ENCODE measurements around the gene CAMTA1.

CAMTA1 gene

GRCh38 chr1:7655354-7655753, 870.1 kb downstream of the CAMTA1 start:
- DNase-seq (ENCODE audit: low read depth in 2 of 3, low spot score in 2 of 3) = no peak

GRCh38 chr1:7656557-7657215, 871.4 kb downstream of the CAMTA1 start:
- no peak for DNase-seq (ENCODE audit: low read depth in 2 of 3, low spot score in 2 of 3)

DNA sequence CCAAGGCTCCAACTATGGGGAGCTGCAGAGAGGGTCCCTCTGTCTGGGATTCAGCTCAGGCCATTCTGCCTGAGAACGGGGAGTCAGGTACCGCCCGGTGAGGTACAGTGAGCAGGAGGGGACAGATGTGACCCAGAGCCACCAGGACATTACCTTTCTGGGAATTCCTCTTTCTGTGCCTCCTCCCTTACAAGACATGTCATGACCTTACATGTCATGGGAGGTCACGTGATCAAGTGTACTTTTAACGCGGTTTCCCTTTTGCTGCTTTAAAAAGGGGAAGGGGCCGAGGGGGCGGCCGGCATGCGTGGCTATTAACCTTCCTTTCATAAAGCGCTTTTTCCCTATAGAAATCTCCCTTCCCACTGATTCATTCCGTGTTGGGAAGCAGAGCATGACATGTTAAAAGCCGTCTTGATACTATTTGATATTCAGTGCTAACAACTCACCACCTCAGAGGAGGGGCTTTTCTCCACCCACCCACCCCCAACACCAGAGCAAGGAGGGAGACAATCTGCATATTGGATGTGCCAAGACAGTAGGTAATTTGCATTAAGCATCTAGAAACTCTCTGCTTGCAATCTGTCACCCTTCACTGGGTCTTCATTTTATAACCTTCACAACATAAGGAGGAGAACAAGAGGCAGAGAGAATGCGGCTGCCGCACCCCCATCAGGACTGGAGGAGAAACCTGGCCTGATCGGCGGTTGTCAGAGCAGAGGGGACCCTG, 872.2 kb downstream of the CAMTA1 start:
- DNase-seq (ENCODE audit: low read depth in 2 of 3, low spot score in 2 of 3) = no peak

DNA sequence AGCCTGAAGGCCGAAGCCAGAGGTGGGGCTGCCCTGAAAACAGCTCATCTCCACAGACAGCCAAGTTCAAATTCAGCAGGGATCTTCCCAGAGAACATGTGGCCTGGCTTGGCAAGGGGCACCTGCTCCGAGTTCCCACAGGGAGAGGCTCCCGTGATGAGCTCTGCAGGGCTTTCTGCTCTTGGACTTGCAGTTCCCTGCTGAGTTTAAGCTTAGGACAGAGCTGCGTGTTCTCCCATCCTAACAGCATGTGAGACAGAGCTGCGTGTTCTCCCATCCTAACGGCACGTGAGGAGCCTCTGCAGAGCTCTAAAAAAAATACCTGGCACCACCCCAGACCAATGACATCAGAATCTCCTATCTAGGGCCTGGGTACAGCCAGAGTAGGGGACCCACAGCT, 872.8 kb downstream of the CAMTA1 start:
- DNase-seq (ENCODE audit: low read depth in 2 of 3, low spot score in 2 of 3) = no peak

DNA sequence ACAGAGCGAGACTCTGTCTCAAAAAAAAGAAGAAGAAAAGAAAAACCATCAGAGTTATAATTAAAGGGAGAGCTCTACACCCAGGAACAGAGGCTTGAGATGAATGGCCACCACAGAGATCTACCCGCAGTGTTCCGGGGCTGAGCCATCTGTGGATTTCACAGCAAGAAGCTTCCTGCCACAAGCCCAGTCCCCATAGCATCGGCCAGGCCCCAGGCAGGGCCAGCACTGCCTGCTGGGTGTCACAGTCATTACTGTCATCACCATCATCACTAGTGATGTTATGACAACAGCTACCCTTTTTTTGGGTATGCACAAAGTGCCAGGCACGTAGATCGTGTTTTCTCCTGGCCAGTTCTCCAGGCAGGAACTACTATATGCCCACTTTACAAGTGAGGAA, 874.3 kb downstream of the CAMTA1 start:
- DNase-seq (ENCODE audit: low read depth in 2 of 3, low spot score in 2 of 3) = no peak

DNA sequence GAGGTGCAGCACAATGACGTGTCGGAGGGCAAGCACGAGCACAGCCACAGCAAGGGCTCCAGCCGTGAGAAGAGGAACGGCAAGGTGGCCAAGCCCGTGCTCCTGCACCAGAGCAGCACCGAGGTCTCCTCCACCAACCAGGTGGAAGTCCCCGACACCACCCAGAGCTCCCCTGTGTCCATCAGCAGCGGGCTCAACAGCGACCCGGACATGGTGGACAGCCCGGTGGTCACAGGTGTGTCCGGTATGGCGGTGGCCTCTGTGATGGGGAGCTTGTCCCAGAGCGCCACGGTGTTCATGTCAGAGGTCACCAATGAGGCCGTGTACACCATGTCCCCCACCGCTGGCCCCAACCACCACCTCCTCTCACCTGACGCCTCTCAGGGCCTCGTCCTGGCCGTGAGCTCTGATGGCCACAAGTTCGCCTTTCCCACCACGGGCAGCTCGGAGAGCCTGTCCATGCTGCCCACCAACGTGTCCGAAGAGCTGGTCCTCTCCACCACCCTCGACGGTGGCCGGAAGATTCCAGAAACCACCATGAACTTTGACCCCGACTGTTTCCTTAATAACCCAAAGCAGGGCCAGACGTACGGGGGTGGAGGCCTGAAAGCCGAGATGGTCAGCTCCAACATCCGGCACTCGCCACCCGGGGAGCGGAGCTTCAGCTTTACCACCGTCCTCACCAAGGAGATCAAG, 878.3 kb downstream of the CAMTA1 start:
- DNase-seq (ENCODE audit: low read depth in 2 of 3, low spot score in 2 of 3) = no peak

DNA sequence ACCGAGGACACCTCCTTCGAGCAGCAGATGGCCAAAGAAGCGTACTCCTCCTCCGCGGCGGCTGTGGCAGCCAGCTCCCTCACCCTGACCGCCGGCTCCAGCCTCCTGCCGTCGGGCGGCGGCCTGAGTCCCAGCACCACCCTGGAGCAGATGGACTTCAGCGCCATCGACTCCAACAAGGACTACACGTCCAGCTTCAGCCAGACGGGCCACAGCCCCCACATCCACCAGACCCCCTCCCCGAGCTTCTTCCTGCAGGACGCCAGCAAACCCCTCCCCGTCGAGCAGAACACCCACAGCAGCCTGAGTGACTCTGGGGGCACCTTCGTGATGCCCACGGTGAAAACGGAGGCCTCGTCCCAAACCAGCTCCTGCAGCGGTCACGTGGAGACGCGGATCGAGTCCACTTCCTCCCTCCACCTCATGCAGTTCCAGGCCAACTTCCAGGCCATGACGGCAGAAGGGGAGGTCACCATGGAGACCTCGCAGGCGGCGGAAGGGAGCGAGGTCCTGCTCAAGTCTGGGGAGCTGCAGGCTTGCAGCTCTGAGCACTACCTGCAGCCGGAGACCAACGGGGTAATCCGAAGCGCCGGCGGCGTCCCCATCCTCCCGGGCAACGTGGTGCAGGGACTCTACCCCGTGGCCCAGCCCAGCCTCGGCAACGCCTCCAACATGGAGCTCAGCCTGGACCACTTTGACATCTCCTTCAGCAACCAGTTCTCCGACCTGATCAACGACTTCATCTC, 879.1 kb downstream of the CAMTA1 start:
- DNase-seq (ENCODE audit: low read depth in 2 of 3, low spot score in 2 of 3) = no peak

DNA sequence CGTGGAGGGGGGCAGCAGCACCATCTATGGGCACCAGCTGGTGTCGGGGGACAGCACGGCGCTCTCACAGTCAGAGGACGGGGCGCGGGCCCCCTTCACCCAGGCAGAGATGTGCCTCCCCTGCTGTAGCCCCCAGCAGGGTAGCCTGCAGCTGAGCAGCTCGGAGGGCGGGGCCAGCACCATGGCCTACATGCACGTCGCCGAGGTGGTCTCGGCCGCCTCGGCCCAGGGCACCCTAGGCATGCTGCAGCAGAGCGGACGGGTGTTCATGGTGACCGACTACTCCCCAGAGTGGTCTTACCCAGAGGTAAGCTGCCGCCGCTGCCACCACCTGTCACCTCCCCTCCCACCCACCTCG, 879.6 kb downstream of the CAMTA1 start:
- no peak for DNase-seq (ENCODE audit: low read depth in 2 of 3, low spot score in 2 of 3)

GRCh38 chr1:7666249-7666648, 881.0 kb downstream of the CAMTA1 start:
- no peak for DNase-seq (ENCODE audit: low read depth in 2 of 3, low spot score in 2 of 3)

- DNase-seq (ENCODE audit: low read depth in 2 of 3, low spot score in 2 of 3) = no peak
These were observed 881.9 kb downstream of the CAMTA1 start for GRCh38 chr1:7667159-7667558.

GRCh38 chr1:7667625-7668218, 882.5 kb downstream of the CAMTA1 start:
- peak; percentile 59 to 90 (median 81) for DNase-seq (ENCODE audit: low read depth in 2 of 3, low spot score in 2 of 3)

GRCh38 chr1:7669559-7670311, 884.5 kb downstream of the CAMTA1 start:
- peak; percentile 24 to 40 (median 27) for DNase-seq (ENCODE audit: low read depth in 2 of 3, low spot score in 2 of 3)

DNA sequence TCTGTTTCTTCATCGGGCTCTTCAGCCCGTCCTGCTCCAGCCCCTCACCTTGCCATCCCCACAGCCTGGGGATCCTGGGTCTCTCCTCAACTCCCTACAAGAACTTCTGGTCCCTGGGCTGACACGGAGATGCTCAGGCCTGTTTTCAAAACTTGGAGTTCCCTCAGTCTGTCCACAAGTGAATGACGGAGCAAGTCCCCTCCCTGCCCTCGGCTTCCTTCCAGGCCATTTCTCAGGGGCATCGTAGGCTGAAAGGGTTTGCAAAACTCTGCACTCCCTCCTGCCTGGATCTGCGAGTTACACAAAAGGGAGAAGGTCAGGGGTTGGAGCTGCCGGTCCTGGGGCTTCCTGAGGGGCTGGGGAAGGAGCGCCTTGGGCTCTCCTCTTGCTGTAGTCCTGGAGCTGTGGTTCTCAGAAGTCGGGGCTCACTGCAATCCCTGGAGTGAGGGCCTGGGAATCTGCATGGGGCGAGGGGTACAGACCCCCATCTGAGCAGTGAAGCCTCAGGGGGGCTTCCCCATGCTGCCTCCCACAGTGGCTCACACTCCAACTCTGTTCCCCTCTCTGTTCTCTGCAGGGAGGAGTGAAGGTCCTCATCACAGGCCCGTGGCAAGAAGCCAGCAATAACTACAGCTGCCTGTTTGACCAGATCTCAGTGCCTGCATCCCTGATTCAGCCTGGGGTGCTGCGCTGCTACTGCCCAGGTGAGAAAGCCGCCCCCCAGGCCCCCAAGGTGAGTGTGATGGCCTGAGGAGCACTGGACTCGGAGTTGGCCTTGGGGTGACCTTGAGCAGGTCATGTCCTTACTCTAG, 885.3 kb downstream of the CAMTA1 start:
- DNase-seq (ENCODE audit: low read depth in 2 of 3, low spot score in 2 of 3) = no peak

- DNase-seq (ENCODE audit: low read depth in 2 of 3, low spot score in 2 of 3) = no peak
These were observed 885.9 kb downstream of the CAMTA1 start for GRCh38 chr1:7671146-7671465.

DNA sequence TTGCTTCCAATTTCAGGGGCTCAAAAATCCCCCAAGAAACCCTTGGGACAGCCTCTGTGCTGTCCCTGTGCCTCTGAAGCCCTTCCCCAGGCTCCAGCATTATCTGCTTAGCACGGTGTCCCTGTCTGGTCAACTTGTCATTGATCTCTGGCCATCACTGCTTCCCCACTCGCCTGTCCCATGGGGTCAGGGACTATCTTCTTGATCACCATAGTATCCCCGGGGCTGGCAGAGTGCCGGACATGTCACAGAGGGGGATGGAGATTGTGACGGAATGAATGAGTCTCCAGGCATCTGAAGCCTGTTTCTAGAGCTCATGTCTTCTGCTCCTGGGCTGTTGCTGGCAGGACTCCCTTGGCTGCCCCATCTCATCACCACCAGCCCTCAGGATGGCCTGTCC, 886.4 kb downstream of the CAMTA1 start:
- DNase-seq (ENCODE audit: low read depth in 2 of 3, low spot score in 2 of 3) = no peak

DNA sequence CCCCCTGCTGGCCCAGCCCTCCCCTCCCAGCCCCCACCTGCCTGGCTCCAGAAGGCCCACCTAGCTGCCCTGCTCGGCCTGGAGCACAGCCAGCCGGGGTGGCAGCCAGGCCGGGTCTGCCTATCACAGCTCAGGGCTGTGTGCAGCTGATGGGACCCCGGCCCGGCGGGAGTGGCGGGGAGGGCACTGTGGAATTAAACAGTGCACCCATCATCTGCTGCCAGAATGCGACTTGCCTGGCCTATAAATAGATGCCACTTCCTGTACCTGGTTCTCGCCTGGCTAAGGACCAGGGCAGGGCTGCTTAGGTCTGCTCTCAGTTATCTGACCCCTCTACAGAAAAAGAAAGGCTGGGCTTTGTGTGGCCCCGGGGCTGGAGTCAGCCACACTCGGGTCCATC, 887.6 kb downstream of the CAMTA1 start:
- DNase-seq (ENCODE audit: low read depth in 2 of 3, low spot score in 2 of 3) = no peak

DNA sequence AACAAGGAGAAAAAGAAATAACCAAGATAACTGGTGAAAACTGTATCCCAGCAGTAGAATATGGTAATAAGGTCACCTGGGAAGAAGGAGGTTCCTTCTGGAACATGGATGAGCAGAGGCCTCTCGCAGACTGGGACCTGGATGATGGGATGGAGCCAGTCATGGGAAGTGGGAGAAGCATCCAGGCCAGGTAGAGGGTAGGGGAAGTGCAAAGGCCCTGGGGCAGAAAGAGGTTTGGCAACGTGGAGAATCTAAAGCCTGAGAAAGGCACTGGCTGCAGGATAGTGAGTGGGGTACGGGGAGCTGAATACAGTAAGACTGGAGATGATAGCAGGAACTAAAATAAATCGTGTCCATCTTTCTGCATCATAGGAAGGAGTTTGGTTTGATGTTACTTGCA, 889.7 kb downstream of the CAMTA1 start:
- no peak for DNase-seq (ENCODE audit: low read depth in 2 of 3, low spot score in 2 of 3)

DNA sequence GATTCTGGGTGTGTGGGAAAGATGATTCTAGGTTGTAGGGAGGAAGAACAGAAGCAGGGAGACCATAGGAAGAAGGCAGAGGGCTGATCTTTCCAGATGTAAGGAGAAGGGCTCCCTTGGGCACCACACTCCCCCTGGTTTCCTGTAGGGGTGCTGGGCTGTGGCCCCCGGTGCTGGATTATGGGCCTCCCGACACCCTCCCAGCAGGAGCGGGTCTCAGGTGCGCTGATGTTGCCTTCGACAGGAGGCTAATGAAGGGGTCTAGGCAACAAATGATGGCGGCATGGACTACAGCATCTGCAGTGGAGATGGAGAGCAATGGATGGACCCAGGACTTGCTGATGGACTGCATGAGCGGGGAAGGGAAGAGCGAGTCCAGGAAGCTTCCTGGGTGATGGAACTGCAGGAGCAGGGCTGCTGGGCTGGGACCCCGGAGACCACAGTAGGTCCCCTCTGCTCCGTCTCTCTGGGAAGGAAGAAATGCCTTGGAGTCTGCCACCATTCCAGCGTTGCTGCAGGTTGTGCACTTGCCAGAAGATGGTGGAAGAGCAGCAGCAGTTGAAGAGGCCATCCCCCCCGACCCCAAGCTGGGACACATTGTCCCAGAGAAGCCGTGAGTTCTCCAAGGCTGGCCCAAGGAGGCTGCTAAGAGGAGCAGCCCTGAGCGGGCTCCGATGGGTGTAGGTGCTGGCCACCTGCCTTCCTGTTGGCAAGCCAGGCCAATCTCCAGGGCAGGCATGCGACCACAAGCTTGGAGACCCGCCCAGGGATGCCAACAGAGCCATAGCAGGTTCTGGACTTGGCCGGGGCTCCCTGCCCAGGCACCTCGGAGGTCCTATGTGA, 890.4 kb downstream of the CAMTA1 start:
- no peak for DNase-seq (ENCODE audit: low read depth in 2 of 3, low spot score in 2 of 3)
